GM19463 (cell line): ENCODE measurements around the gene RRP8.

Experiments used
- ATAC-seq: cut with Tn5 transposase; IDR thresholded peaks from one replicate; pipeline ENCODE4 v1.9.1; 2021; ENCODE audit warnings: mild to moderate bottlenecking, moderate library complexity; ENCODE audit not compliant: unreplicated experiment

The RRP8 gene

DNA sequence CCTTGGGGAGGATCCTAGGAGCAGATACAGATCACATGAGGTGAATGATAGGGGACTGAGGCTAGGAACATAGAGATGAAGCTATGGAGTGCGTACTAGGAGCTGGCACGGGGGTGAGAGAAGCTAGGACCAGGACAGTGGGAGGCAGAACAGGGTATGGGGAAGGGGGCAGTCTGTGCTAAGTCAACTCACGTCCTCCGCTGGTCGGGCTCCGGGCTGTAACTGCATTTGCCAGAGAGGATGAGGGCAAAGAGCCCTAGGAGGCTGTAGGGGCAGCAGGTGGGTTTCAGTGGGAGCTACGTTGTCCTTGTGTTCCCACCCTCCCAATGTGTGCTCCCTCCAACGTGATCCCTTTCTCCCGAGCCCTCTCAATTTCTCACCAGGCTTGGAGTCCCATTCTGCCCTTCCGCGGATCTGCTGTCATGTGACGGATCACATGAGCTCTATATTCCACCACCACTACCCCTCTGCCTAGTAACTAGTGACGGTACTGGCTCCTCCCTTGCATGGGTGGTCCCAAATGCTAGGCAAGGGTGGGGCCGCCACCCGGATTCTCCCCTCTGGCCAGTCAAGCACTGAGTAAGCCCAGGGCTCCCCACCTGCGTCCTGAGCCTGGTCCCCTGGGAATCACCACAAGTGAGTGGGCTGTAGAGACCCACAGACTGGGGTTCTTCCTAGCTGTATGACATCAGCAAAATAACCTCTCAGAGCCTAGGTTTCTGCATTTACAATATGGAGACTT lies 15.8 kb upstream of the RRP8 start, which contains the start of gene TPP1:
TSS of gene TPP1 (minus strand) at position 419 of the 742 bp plus-strand sequence. CDS start at position 397, 22 bp downstream.
- ATAC-seq = peak; percentile 99

DNA sequence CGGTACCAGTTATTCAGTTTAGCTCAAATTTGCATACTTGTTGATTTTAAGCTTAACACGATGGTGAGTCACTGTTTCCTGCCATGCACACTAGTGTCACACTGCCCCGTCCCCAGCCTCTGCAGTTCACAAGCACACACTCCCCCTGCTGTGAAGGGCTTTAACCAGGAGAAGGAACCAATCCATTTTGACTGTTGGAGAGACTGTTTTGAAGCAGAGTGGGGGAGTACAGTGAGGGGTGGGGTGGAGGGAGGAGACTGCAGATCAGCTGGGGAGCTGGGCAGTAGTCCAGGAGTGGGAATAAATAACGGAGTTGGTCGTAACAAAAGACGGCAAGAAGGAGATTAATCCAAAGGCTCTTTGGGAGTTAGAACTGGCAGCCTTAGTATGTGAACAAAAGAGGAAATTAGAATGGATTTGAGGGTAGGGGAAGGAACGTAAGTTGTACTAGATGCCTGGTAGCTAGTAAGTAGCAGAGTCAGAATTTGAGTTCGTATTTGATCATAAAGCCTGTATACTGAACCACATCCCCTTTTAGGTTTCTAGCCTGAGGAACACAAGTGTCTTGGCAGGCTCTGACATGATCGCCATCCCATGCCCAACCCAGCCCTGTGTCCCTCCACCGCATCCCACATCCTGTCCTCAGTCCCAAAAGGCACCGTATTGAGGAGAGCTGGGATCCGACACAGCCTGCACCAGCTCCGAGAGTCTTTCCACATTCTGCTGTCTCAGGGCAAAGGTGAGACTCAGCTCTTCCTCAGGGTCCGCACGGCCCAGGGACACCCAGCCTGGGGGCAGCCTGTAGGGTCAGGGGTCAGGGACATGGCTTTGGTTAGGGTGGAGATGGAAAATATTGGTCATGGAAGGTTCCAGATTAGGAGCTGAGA lies 14.9 kb upstream of the RRP8 start:
- no peak for ATAC-seq

DNA sequence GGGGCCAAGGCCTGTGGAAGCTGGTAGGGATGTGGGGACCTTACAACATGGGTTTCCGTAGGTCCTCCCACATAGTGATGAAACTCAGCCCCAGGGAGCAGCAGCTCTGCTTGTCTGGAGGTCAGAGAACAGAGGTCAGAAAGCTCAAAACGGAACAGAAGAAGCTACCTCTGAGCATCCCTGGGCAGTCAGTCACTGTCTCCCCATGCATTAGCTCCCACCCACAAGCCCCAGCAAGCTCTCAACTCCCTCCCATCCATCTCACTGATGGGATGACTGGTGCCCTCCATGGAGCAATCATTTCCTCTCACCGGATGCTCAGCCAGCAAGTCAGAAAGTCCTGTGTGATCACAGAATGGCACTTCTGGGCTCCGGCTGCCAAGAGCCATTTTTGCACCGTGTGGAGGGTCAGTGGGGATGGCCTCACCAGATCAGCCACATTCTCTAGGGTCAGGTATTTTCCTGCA lies 13.9 kb upstream of the RRP8 start:
- ATAC-seq = no peak

- ATAC-seq = no peak
Observed at GRCh38 chr11:6616596-6617250, 13.3 kb upstream of the RRP8 start.

GRCh38 chr11:6615882-6616585 lies 12.6 kb upstream of the RRP8 start:
- no peak for ATAC-seq

- no peak for ATAC-seq
Observed at GRCh38 chr11:6615046-6615445, 11.6 kb upstream of the RRP8 start.

GRCh38 chr11:6614446-6614845 lies 11.0 kb upstream of the RRP8 start:
- ATAC-seq = no peak

- no peak for ATAC-seq
Observed at GRCh38 chr11:6613496-6613895, 10.1 kb upstream of the RRP8 start.

- peak; percentile 87 for ATAC-seq
Observed at GRCh38 chr11:6612213-6613041, 9.0 kb upstream of the RRP8 start, which contains the start of gene TAF10. Gene TAF10 (minus strand): TSS chr11:6612216. CDS start chr11:6612189, 27 bp downstream.

DNA sequence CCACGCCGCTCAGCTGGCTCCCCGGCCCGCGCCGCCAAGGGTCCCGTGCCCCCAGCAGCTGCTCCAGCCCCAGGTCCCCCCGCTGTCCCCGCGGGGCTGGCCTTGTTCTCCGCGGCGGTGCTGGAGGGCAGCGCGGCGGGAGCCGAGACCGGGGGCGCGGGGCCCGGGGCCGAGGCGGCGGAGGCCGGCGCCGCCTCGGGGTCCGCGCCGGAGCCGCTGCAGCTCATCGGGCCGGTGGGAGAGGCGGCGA lies 8.5 kb upstream of the RRP8 start:
- peak; percentile 12 for ATAC-seq

DNA sequence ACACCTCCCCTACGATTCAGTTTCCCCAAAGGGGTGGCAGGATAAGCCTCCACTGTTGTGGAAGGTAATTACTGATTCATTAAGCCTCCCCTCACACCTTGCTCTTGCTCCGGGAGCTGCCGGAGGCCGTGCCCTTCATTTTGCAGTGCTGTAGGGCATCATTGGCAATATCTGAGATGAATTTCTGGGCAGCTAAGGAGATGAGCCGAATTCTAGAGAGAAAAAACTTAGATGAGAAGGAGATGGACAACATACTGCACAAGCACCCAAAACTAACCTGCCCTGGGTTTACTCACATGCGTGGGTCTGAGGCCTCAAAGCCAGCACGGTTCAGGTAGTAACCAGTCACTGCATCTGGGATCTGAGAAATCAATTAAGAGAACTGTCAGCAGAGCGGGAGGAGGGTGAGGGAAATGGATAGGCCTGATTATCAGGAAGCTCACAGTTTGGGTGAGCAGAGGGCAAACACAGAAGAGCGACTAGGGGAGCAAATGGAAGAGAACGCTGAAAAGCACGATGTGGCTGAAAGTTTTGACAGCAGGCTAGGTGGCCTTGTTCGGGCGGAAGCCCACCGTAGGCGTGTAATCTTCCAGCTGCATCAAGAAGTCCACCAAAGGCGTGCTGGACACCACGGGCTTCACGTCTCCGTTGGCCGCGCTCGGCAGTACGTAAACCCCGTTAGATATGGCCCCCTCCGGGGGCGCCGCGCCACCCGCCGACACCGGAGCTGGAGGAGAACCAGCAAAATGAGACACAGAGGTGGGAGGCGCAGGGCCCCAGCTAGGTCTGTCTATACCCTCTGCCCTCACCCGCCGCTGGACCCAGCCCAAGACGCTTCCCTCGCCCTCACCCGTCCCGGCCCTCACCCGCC lies 7.9 kb upstream of the RRP8 start:
- no peak for ATAC-seq

GRCh38 chr11:6610591-6610990 lies 7.2 kb upstream of the RRP8 start:
- no peak for ATAC-seq

GRCh38 chr11:6609502-6610015 lies 6.1 kb upstream of the RRP8 start:
- ATAC-seq = no peak

- ATAC-seq = no peak
Observed at GRCh38 chr11:6608726-6609501, 5.5 kb upstream of the RRP8 start.

- ATAC-seq = no peak
Observed at GRCh38 chr11:6608011-6608410, 4.6 kb upstream of the RRP8 start.

- no peak for ATAC-seq
Observed at GRCh38 chr11:6607190-6607795, 3.9 kb upstream of the RRP8 start.

- peak; percentile 45 for ATAC-seq
Observed at GRCh38 chr11:6606471-6607189, 3.2 kb upstream of the RRP8 start.
